Neural cell (in vitro differentiated cells): Measurements from ENCODE around the gene UGT1A6.

Source experiments
- CTCF ChIP-seq: fragments of 450-650 bp; IDR thresholded peaks from 2 replicates; pipeline ENCODE4 v1.5.1; 2014; ENCODE audit warnings: antibody characterized with exemption, mild to moderate bottlenecking, moderate library complexity; ENCODE audit not compliant: poor library complexity, severe bottlenecking
- EP300 ChIP-seq: fragments of 450-650 bp; conservative IDR thresholded peaks from 2 replicates; pipeline ENCODE4 v1.6.1; 2014; ENCODE audit warnings: antibody characterized with exemption, mild to moderate bottlenecking, moderate library complexity; ENCODE audit not compliant: poor library complexity, severe bottlenecking
- MXI1 ChIP-seq: fragments of 450-650 bp; conservative IDR thresholded peaks from 2 replicates; pipeline ENCODE4 v1.6.1; 2014; ENCODE audit warnings: antibody characterized with exemption, mild to moderate bottlenecking; ENCODE audit not compliant: poor library complexity, severe bottlenecking
- RAD21 ChIP-seq: fragments of 450-650 bp; conservative IDR thresholded peaks from 2 replicates; pipeline ENCODE4 v1.6.1; 2014; ENCODE audit warnings: antibody characterized with exemption, mild to moderate bottlenecking, moderate library complexity
- TAF1 ChIP-seq: IDR thresholded peaks from 2 replicates; pipeline ENCODE4 v1.6.1; 2012; ENCODE audit warnings: low read depth

GRCh38 chr2:233684640-233685039, 8.1 kb upstream of the UGT1A6 start:
- TF ChIP-seq EP300 = no peak
- TF ChIP-seq CTCF = no peak
- no peak for TF ChIP-seq RAD21
- no peak for TF ChIP-seq MXI1
- TF ChIP-seq TAF1 = no peak
